ENCODE measurements around the gene PLD5.
"Not testable (repeated sequence)": the region's sequence is repeated elsewhere in the genome, so short reads cannot be mapped to it uniquely, and the experiment has no call there.

Gene PLD5

DNA sequence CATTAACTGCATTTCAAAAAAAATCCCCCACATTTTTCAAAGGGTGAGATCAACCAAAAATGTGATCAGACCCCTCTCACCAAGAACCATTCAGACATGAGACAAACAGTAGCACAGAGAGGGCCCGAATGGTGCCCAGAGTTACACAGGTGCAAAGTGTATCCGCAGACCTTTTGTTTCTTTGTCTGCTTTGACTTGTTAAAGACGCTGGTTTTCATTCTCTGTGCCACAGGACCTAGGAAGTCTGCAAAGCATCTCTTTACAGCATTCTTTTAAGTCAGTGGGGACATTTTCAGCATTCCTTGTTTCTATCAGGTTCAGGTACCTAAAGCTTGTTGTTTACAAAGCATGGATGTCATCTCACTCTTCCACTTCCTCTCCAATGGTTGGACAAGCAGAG is 438.4 kb downstream of the PLD5 start:
- H3K4me3 ChIP-seq (ENCODE audit: low read length), result no peak overlapping the region
- H3K9me3 ChIP-seq (replicated peaks; ENCODE audit: low read length), result no peaks in the 10 kb centered on the region
- no peak overlapping the region for H3K9ac ChIP-seq (ENCODE audit: low read depth, low read length)
- peaks cover 2% of the 10 kb centered on the region for H3K4me1 ChIP-seq (ENCODE audit: control insufficient read depth, insufficient read depth, low read length)
- H3K36me3 ChIP-seq (ENCODE audit: insufficient read depth, low read length), result no peaks in the 10 kb centered on the region
- no peaks in the 10 kb centered on the region for H3K27me3 ChIP-seq (ENCODE audit: control insufficient read depth, insufficient read depth, low read length)
- H3K4me2 ChIP-seq (ENCODE audit: low read length), result no peak overlapping the region

GRCh38 chr1:242083742-242084141 is 440.8 kb downstream of the PLD5 start:
- Histone ChIP-seq H3K4me2 (ENCODE audit: low read length) (no peak overlapping the region), H3K4me3 (ENCODE audit: low read length) (no peak overlapping the region), H3K9me3 (replicated peaks; ENCODE audit: low read length) (no peaks in the 10 kb centered on the region), H3K36me3 (ENCODE audit: insufficient read depth, low read length) (no peaks in the 10 kb centered on the region), H3K9ac (ENCODE audit: low read depth, low read length) (no peak overlapping the region), H3K27me3 (ENCODE audit: control insufficient read depth, insufficient read depth, low read length) (no peaks in the 10 kb centered on the region), H3K4me1 (ENCODE audit: control insufficient read depth, insufficient read depth, low read length) (peaks cover 7% of the 10 kb centered on the region)

- H3K4me2 ChIP-seq (ENCODE audit: low read length), result no peak overlapping the region
- H3K4me3 ChIP-seq (ENCODE audit: low read length), result no peak overlapping the region
- no peak overlapping the region for H3K9ac ChIP-seq (ENCODE audit: low read depth, low read length)
- H3K36me3 ChIP-seq (ENCODE audit: insufficient read depth, low read length), result no peaks in the 10 kb centered on the region
- H3K4me1 ChIP-seq (ENCODE audit: control insufficient read depth, insufficient read depth, low read length), result peaks cover 7% of the 10 kb centered on the region
- no peaks in the 10 kb centered on the region for H3K9me3 ChIP-seq (replicated peaks; ENCODE audit: low read length)
- H3K27me3 ChIP-seq (ENCODE audit: control insufficient read depth, insufficient read depth, low read length), result no peaks in the 10 kb centered on the region
Measured at GRCh38 chr1:242081446-242081845, 443.1 kb downstream of the PLD5 start.

DNA sequence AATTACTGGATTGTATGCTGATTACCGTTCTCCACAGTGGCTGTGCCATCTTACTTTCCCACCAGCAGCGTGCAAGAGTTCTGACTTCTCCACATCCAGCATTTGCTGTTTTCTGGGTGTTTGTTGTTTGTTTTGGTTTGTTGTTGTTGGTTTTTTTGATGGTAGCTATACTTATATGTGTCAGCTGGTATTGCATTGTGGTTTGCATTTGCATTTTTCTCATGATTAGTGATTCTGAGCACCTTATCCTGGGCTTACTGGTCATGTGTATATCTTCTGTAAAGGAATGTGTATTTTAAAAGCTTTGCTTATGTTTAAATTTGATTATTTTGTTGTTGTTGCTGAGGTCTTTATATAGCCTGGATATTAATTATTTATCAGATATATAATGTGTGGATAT is 458.7 kb downstream of the PLD5 start:
- no peak overlapping the region for H3K4me3 ChIP-seq (ENCODE audit: low read length)
- no peaks in the 10 kb centered on the region for H3K4me1 ChIP-seq (ENCODE audit: control insufficient read depth, insufficient read depth, low read length)
- peaks cover 3% of the 10 kb centered on the region for H3K27me3 ChIP-seq (ENCODE audit: control insufficient read depth, insufficient read depth, low read length)
- H3K9me3 ChIP-seq (replicated peaks; ENCODE audit: low read length), result no peaks in the 10 kb centered on the region
- H3K36me3 ChIP-seq (ENCODE audit: insufficient read depth, low read length), result no peaks in the 10 kb centered on the region
- H3K9ac ChIP-seq (ENCODE audit: low read depth, low read length), result no peak overlapping the region
- H3K4me2 ChIP-seq (ENCODE audit: low read length), result no peak overlapping the region

DNA sequence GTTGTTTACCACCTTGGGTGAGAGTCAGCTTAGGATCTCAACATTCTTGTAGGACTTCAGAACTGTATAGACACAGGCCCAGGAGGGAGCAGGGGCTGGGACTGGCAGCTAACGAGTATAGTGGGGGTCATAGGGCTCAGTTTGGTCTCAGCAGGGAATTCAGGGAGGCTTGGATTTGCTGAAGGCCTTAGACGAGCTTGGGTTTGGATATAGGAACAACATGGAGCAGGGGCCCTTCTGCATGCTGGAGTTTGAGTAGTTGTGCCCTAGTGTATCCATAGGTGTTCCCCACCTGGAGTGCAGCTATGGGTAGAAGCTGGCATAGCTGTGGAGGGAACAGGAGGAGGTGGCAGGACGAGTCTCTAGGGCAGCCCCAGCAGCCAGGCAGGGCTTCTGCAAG is 462.2 kb downstream of the PLD5 start:
- no peaks in the 10 kb centered on the region for H3K4me1 ChIP-seq (ENCODE audit: control insufficient read depth, insufficient read depth, low read length)
- no peak overlapping the region for H3K4me3 ChIP-seq (ENCODE audit: low read length)
- no peak overlapping the region for H3K9ac ChIP-seq (ENCODE audit: low read depth, low read length)
- H3K36me3 ChIP-seq (ENCODE audit: insufficient read depth, low read length), result no peaks in the 10 kb centered on the region
- H3K4me2 ChIP-seq (ENCODE audit: low read length), result no peak overlapping the region
- H3K9me3 ChIP-seq (replicated peaks; ENCODE audit: low read length), result no peaks in the 10 kb centered on the region
- H3K27me3 ChIP-seq (ENCODE audit: control insufficient read depth, insufficient read depth, low read length), result peaks cover 3% of the 10 kb centered on the region

GRCh38 chr1:242059976-242060375 is 464.5 kb downstream of the PLD5 start:
- no peaks in the 10 kb centered on the region for H3K9me3 ChIP-seq (replicated peaks; ENCODE audit: low read length)
- no peaks in the 10 kb centered on the region for H3K27me3 ChIP-seq (ENCODE audit: control insufficient read depth, insufficient read depth, low read length)
- no peaks in the 10 kb centered on the region for H3K4me1 ChIP-seq (ENCODE audit: control insufficient read depth, insufficient read depth, low read length)
- no peaks in the 10 kb centered on the region for H3K36me3 ChIP-seq (ENCODE audit: insufficient read depth, low read length)
- H3K9ac ChIP-seq (ENCODE audit: low read depth, low read length), result no peak overlapping the region
- no peak overlapping the region for H3K4me2 ChIP-seq (ENCODE audit: low read length)
- H3K4me3 ChIP-seq (ENCODE audit: low read length), result no peak overlapping the region

DNA sequence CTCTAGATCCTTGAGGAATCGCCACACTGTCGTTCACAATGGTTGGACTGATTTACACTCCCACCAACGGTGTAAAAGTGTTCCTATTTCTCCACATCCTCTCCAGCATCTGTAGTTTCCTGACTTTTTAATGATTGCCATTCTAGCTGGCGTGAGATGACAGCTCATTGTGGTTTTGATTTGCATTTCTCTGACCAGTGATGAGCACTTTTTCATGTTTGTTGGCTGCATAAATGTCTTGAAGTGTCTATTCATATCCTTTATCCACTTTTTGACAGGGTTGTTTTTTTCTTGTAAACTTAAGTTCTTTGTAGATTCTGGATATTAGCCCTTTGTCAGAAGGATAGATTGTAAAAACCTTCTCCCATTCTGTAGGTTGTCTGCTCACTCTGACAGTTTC is 465.9 kb downstream of the PLD5 start:
- H3K9ac ChIP-seq (ENCODE audit: low read depth, low read length); H3K4me1 ChIP-seq (ENCODE audit: control insufficient read depth, insufficient read depth, low read length); H3K4me2 ChIP-seq (ENCODE audit: low read length); H3K36me3 ChIP-seq (ENCODE audit: insufficient read depth, low read length); H3K27me3 ChIP-seq (ENCODE audit: control insufficient read depth, insufficient read depth, low read length); H3K4me3 ChIP-seq (ENCODE audit: low read length); H3K9me3 ChIP-seq (replicated peaks; ENCODE audit: low read length): not testable (repeated sequence)

DNA sequence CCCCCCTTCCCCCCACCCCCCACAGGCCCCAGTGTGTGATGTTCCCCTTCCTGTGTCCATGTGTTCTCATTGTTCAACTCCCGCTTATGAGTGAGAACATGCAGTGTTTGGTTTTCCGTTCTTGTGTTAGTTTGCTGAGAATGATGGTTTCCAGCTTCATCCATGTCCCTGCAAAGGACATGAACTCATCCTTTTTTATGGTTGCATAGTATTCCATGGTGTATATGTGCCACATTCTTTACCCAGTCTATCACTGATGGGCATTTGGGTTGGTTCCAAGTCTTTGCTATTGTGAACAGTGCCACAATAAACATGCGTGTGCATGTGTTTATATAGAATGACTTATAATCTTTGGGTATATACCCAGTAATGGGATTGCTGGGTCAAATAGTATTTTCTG is 466.3 kb downstream of the PLD5 start:
- H3K4me2 ChIP-seq (ENCODE audit: low read length), result not testable (repeated sequence)

DNA sequence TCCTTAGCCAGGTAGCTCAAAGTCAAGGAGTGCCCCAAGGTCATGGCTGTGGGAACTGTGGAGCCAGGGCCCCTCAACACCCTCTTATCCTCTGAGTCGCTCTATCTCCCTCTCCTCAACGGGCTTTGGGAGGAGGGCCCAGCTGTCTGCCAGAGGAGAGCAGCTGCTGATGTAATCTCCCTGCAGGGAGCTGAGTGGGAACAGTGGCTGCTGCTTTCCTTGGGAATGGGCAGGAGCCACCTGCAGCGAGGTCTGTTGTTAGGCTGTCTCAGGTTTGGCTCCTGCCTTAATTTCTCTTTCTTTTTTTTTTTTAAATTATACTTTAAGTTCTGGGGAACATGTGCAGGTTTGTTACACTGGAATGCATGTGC is 466.8 kb downstream of the PLD5 start:
- Histone ChIP-seq H3K9ac (ENCODE audit: low read depth, low read length) (no peak overlapping the region), H3K36me3 (ENCODE audit: insufficient read depth, low read length) (no peaks in the 10 kb centered on the region), H3K27me3 (ENCODE audit: control insufficient read depth, insufficient read depth, low read length) (no peaks in the 10 kb centered on the region), H3K9me3 (replicated peaks; ENCODE audit: low read length) (no peaks in the 10 kb centered on the region), H3K4me2 (ENCODE audit: low read length) (no peak overlapping the region), H3K4me3 (ENCODE audit: low read length) (no peak overlapping the region), H3K4me1 (ENCODE audit: control insufficient read depth, insufficient read depth, low read length) (no peaks in the 10 kb centered on the region)

More for the DNA sequence above, 466.3 kb downstream of the PLD5 start:
- not testable (repeated sequence) for H3K36me3 ChIP-seq (ENCODE audit: insufficient read depth, low read length); H3K9ac ChIP-seq (ENCODE audit: low read depth, low read length); H3K27me3 ChIP-seq (ENCODE audit: control insufficient read depth, insufficient read depth, low read length); H3K4me1 ChIP-seq (ENCODE audit: control insufficient read depth, insufficient read depth, low read length); H3K4me3 ChIP-seq (ENCODE audit: low read length); H3K9me3 ChIP-seq (replicated peaks; ENCODE audit: low read length)

- Histone ChIP-seq H3K36me3 (ENCODE audit: insufficient read depth, low read length) (no peaks in the 10 kb centered on the region), H3K9me3 (replicated peaks; ENCODE audit: low read length) (no peaks in the 10 kb centered on the region), H3K9ac (ENCODE audit: low read depth, low read length) (no peak overlapping the region), H3K4me2 (ENCODE audit: low read length) (no peak overlapping the region), H3K27me3 (ENCODE audit: control insufficient read depth, insufficient read depth, low read length) (no peaks in the 10 kb centered on the region), H3K4me3 (ENCODE audit: low read length) (no peak overlapping the region), H3K4me1 (ENCODE audit: control insufficient read depth, insufficient read depth, low read length) (no peaks in the 10 kb centered on the region)
Measured at GRCh38 chr1:242056988-242057744, 467.3 kb downstream of the PLD5 start.

DNA sequence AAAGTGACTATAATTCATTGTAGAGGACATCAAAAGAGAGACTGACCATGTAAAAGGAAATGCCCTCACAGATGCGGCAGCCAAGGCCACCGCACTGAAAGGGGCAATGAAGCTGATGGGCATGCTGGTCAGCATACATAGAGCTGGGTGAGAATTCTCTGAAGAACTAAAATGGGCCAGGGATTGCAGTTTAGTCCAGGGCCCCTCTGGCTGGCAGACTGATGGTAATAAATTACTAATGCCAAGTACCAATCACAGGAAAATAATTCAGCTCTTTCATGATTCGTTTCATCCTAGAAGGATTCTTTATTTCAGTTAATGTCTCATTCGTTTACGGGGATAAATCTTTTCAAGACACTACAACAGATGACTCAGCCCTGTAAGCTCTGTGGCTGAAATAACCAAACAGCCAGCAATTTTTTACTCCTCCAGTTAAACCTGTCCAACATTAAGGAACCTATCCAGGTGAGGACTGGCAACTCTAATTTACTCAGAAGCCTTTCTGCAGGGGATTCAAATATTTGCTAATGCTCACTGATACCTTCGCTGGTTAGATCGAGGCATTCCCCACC is 468.7 kb downstream of the PLD5 start:
- no peak overlapping the region for H3K4me2 ChIP-seq (ENCODE audit: low read length)
- no peak overlapping the region for H3K9ac ChIP-seq (ENCODE audit: low read depth, low read length)
- no peaks in the 10 kb centered on the region for H3K27me3 ChIP-seq (ENCODE audit: control insufficient read depth, insufficient read depth, low read length)
- no peak overlapping the region for H3K4me3 ChIP-seq (ENCODE audit: low read length)
- H3K36me3 ChIP-seq (ENCODE audit: insufficient read depth, low read length), result no peaks in the 10 kb centered on the region
- no peaks in the 10 kb centered on the region for H3K9me3 ChIP-seq (replicated peaks; ENCODE audit: low read length)
- no peaks in the 10 kb centered on the region for H3K4me1 ChIP-seq (ENCODE audit: control insufficient read depth, insufficient read depth, low read length)

GRCh38 chr1:242043165-242043564 is 481.3 kb downstream of the PLD5 start:
- H3K4me1 ChIP-seq (ENCODE audit: control insufficient read depth, insufficient read depth, low read length), result no peaks in the 10 kb centered on the region
- no peak overlapping the region for H3K4me2 ChIP-seq (ENCODE audit: low read length)
- no peaks in the 10 kb centered on the region for H3K36me3 ChIP-seq (ENCODE audit: insufficient read depth, low read length)
- no peaks in the 10 kb centered on the region for H3K27me3 ChIP-seq (ENCODE audit: control insufficient read depth, insufficient read depth, low read length)
- no peak overlapping the region for H3K4me3 ChIP-seq (ENCODE audit: low read length)
- no peak overlapping the region for H3K9ac ChIP-seq (ENCODE audit: low read depth, low read length)
- H3K9me3 ChIP-seq (replicated peaks; ENCODE audit: low read length), result no peaks in the 10 kb centered on the region
